GM12878 (cell line): ENCODE measurements around the gene UBASH3B.

Experiments
- CBFB ChIP-seq: IDR thresholded peaks from 2 replicates; pipeline ENCODE4 v1.6.1; 2016; ENCODE audit warnings: antibody characterized with exemption, low read depth
- CEBPB ChIP-seq, 2 experiments: fragments of 150-350 bp in 1 of 2; IDR thresholded peaks; 2 replicates each; pipeline ENCODE4 v1.6.1; 2012 to 2014; ENCODE audit warnings: low read depth in 2 of 2, low read length in 2 of 2, borderline replicate concordance in 1 of 2, inconsistent platforms in 1 of 2
- POLR2A ChIP-seq: IDR thresholded peaks from 2 replicates; pipeline ENCODE4 v1.6.1; 2011; ENCODE audit warnings: low read depth, mild to moderate bottlenecking, low read length
- POLR2AphosphoS2 ChIP-seq: IDR thresholded peaks from 2 replicates; pipeline ENCODE4 v1.6.1; 2011; ENCODE audit warnings: low read depth, mild to moderate bottlenecking, low read length, improper control_type of control experiment, moderate library complexity
- RELA ChIP-seq: fragments of 450-650 bp; IDR thresholded peaks from 2 replicates; pipeline ENCODE4 v1.8.0; 2014; ENCODE audit warnings: borderline replicate concordance; ENCODE audit not compliant: partially characterized antibody
- ZNF384 ChIP-seq: IDR thresholded peaks from 2 replicates; pipeline ENCODE4 v1.6.1; 2012; ENCODE audit warnings: low read depth, mild to moderate bottlenecking, low read length, improper control_type of control experiment, borderline replicate concordance

DNA sequence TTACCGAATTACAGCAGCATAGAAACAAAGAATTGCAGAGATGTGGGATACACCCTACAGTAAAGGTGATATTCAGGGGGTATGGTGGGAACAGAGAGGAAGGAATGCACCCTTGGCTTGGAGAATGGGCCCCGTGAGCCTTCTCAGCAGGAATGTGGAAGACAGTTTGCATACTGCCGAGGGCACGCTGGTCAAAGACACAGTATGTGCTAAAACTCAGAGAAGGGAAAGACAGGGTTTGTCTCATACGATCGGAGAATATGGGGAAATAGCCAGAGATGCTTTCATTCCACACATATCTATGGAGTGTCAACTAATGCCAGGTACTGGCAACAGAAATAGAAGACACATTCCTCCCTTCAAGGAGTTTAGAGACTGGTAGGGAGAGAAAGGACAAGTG lies 36.9 kb downstream of the UBASH3B start:
- TF ChIP-seq POLR2AphosphoS2 (no peak), POLR2A (no peak), ZNF384 (no peak), CEBPB (IDR thresholded peaks at IDR 0.05; ENCODE audit: borderline replicate concordance in 1 of 2, low read depth in 2 of 2, low read length in 2 of 2) (no peak), RELA (no peak), CBFB (no peak)
